ENCODE results near the gene HCN2.

DNA sequence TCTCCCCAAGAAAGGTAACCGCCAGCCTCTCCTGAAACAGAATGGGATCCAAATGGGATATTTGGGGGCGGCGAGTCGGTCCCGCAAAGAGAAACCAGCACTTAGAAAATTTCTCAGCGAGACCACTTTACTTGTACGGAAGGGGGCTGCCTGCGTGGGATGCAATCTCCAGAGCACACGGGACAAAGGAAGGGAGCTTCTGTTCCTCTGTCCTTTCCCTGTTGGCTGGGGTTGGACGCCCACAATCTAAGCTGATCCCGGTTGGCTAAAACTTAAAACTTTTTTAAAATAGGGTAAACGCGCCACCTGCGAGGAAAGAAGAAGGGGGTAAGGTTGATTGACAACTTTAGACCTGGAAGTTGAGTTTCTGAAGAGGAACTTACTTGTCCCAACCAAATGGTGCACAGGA is 18.1 kb upstream of the HCN2 start:
- TF ChIP-seq, protein P1, sequence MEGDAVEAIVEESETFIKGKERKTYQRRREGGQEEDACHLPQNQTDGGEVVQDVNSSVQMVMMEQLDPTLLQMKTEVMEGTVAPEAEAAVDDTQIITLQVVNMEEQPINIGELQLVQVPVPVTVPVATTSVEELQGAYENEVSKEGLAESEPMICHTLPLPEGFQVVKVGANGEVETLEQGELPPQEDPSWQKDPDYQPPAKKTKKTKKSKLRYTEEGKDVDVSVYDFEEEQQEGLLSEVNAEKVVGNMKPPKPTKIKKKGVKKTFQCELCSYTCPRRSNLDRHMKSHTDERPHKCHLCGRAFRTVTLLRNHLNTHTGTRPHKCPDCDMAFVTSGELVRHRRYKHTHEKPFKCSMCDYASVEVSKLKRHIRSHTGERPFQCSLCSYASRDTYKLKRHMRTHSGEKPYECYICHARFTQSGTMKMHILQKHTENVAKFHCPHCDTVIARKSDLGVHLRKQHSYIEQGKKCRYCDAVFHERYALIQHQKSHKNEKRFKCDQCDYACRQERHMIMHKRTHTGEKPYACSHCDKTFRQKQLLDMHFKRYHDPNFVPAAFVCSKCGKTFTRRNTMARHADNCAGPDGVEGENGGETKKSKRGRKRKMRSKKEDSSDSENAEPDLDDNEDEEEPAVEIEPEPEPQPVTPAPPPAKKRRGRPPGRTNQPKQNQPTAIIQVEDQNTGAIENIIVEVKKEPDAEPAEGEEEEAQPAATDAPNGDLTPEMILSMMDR (IDR thresholded peaks at IDR 0.05), result no peak
- no peak for TF ChIP-seq POLR2A (IDR thresholded peaks at IDR 0.05)
